HepG2 (cell line): ENCODE results near the gene ABHD1. TPM values are rescaled to one million over a fixed set of nuclear protein-coding genes. Genes with fewer than 3 reads are reported as not detected.

Experiments used
- ARHGAP35 ChIP-seq: sonication (generic); formaldehyde crosslinking; IDR thresholded peaks from 2 replicates; pipeline ENCODE4 v1.9.0; 2022; ENCODE audit warnings: mild to moderate bottlenecking, inconsistent platforms, moderate library complexity, missing genetic modification reagents, borderline replicate concordance
- CBX2 ChIP-seq, 2 experiments: fragments of 200-600 bp in 1 of 2; sonication (generic); formaldehyde crosslinking in 1 of 2; IDR thresholded peaks; 2 replicates each; pipeline versions ENCODE4 v1.7.0 to v1.8.1; 2018 to 2022; ENCODE audit warnings: low read depth in 2 of 2, low read length in 1 of 2, mild to moderate bottlenecking in 1 of 2, missing genetic modification reagents in 1 of 2
- CBX5 ChIP-seq: sonication (generic); formaldehyde crosslinking; IDR thresholded peaks from 2 replicates; pipeline ENCODE4 v1.4.0; 2020; ENCODE audit warnings: missing genetic modification reagents, borderline replicate concordance
- CREM ChIP-seq, 2 experiments: sonication (generic) in 1 of 2; formaldehyde crosslinking in 1 of 2; IDR thresholded peaks; 2 replicates each; pipeline versions ENCODE4 v1.4.0 to v1.6.1; 2016 to 2020; ENCODE audit warnings: antibody characterized with exemption in 1 of 2, mild to moderate bottlenecking in 1 of 2, missing genetic modification reagents in 1 of 2
- FOXA3 ChIP-seq: IDR thresholded peaks from 2 replicates; pipeline ENCODE4 v1.6.1; 2016; ENCODE audit warnings: missing genetic modification reagents, missing compliant biosample characterization
- ISL2 ChIP-seq: sonication (generic); formaldehyde crosslinking; IDR thresholded peaks from 2 replicates; pipeline ENCODE4 v1.5.0; 2020; ENCODE audit warnings: missing genetic modification reagents
- RNF2 ChIP-seq: fragments of 450-650 bp; conservative IDR thresholded peaks from 2 replicates; pipeline ENCODE4 v1.6.1; 2016; ENCODE audit warnings: low read depth
- ZBED4 ChIP-seq: sonication (generic); formaldehyde crosslinking; IDR thresholded peaks from 2 replicates; pipeline ENCODE4 v1.4.0; 2020; ENCODE audit warnings: missing genetic modification reagents, borderline replicate concordance
- polyA plus RNA-seq, 8 experiments: library from polyadenylated mRNA; depleted of rRNA in 3 of 8; stranded (reverse) in 7 of 8; unstranded in 1 of 8; fragments of >200 nt; fragmentation: Illumina TruSeq in 4 of 8; extraction: Trizol in 4 of 8; gene quantifications; 2 replicates each; pipeline versions ENCODE4 v1.2.1 to v1.2.3, GENCODE V29; 2011 to 2016; ENCODE audit warnings: low read depth in 4 of 8, missing spikeins in 1 of 8, mixed read lengths in 1 of 8; ENCODE audit not compliant: insufficient read depth in 1 of 8
- total RNA-seq, 5 experiments: library from RNA; depleted of rRNA; stranded (reverse); fragments of >200 nt; fragmentation: Illumina TruSeq; extraction: Trizol; gene quantifications; 2 replicates each; pipeline ENCODE4 v1.2.3, GENCODE V29; 2016; ENCODE audit warnings: low read depth in 1 of 5
- TF ChIP-seq, protein P1 (sequence below), 2 experiments: sonication (generic) in 1 of 2; formaldehyde crosslinking in 1 of 2; IDR thresholded peaks; 2 replicates each; pipeline versions ENCODE4 v1.6.1 to v1.9.0; 2014 to 2022; ENCODE audit warnings: antibody characterized with exemption in 1 of 2, borderline replicate concordance in 1 of 2, inconsistent platforms in 1 of 2, low read depth in 1 of 2, missing genetic modification reagents in 1 of 2
- TF ChIP-seq, protein P2 (sequence below): sonication (generic); formaldehyde crosslinking; IDR thresholded peaks from 2 replicates; pipeline ENCODE4 v1.4.0; 2020; ENCODE audit warnings: missing genetic modification reagents, mild to moderate bottlenecking, borderline replicate concordance
- TF ChIP-seq, protein P3 (sequence below): sonication (generic); formaldehyde crosslinking; conservative IDR thresholded peaks from 2 replicates; pipeline ENCODE4 v1.4.0; 2020; ENCODE audit warnings: missing genetic modification reagents

The ABHD1 gene
- total and polyA plus RNA-seq, 2 of the 13 experiments (the other 11 are each of a cell fraction or from before 2014, with no cell fraction given), result 0.04 to 0.81 TPM

DNA sequence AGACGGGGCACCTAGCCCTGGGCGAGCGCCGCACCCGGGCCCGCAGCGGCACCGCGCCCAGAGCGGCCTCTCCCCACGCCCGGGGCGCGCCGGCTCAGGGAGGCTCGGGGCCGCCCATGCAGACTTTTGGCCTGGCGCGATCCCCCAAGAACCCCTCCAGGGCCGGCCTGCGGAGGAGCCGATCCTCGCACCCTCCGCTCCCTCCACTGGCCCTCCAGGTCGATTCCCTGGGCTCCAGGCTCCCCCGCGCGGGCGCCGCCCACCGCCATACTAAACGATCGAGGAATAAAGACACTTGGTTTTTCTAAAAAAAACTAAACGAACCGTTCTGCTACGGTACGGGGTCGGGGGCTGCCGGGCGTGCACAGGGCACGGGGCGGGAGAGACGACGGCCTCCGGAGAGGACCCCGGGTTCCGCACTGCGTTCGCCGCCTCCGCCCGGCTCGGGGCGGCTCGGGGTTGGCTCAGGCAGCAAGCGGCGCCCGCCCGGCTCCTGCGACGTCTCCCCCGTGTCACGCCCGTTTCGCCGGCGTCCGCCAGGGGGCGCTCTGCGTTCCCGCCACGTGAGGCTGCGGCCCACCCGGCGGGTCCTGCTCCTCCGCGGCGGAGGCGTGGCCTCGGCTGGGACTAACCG lies 37.4 kb upstream of the ABHD1 start (continued):
- TF ChIP-seq, protein P1, sequence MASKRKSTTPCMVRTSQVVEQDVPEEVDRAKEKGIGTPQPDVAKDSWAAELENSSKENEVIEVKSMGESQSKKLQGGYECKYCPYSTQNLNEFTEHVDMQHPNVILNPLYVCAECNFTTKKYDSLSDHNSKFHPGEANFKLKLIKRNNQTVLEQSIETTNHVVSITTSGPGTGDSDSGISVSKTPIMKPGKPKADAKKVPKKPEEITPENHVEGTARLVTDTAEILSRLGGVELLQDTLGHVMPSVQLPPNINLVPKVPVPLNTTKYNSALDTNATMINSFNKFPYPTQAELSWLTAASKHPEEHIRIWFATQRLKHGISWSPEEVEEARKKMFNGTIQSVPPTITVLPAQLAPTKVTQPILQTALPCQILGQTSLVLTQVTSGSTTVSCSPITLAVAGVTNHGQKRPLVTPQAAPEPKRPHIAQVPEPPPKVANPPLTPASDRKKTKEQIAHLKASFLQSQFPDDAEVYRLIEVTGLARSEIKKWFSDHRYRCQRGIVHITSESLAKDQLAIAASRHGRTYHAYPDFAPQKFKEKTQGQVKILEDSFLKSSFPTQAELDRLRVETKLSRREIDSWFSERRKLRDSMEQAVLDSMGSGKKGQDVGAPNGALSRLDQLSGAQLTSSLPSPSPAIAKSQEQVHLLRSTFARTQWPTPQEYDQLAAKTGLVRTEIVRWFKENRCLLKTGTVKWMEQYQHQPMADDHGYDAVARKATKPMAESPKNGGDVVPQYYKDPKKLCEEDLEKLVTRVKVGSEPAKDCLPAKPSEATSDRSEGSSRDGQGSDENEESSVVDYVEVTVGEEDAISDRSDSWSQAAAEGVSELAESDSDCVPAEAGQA (IDR thresholded peaks at IDR 0.05; ENCODE audit: low read depth), result peak; percentile 7; the same call in 1 of the 2 replicates
- TF ChIP-seq, protein P1 (CRISPR knock-in tag; IDR thresholded peaks at IDR 0.05; ENCODE audit: borderline replicate concordance), result 0 out of 2 replicates have a peak, but pooled peaks have one; percentile 26
- peak; percentile 90 for TF ChIP-seq ZBED4 (CRISPR knock-in tag)
- TF ChIP-seq CREM (IDR thresholded peaks at IDR 0.05), result no peak
- TF ChIP-seq CREM (CRISPR knock-in tag; IDR thresholded peaks at IDR 0.05), result 0 out of 2 replicates have a peak, but pooled peaks have one; percentile 24
- no peak for TF ChIP-seq CBX2 (IDR thresholded peaks at IDR 0.05; ENCODE audit: low read depth, low read length)
- TF ChIP-seq CBX2 (CRISPR knock-in tag; IDR thresholded peaks at IDR 0.05; ENCODE audit: low read depth), result 0 out of 2 replicates have a peak, but pooled peaks have one; percentile 13
- TF ChIP-seq ISL2 (CRISPR knock-in tag), result peak; percentile 72
- peak; percentile 72 for TF ChIP-seq FOXA3 (CRISPR knock-in tag)
- TF ChIP-seq, protein P2, sequence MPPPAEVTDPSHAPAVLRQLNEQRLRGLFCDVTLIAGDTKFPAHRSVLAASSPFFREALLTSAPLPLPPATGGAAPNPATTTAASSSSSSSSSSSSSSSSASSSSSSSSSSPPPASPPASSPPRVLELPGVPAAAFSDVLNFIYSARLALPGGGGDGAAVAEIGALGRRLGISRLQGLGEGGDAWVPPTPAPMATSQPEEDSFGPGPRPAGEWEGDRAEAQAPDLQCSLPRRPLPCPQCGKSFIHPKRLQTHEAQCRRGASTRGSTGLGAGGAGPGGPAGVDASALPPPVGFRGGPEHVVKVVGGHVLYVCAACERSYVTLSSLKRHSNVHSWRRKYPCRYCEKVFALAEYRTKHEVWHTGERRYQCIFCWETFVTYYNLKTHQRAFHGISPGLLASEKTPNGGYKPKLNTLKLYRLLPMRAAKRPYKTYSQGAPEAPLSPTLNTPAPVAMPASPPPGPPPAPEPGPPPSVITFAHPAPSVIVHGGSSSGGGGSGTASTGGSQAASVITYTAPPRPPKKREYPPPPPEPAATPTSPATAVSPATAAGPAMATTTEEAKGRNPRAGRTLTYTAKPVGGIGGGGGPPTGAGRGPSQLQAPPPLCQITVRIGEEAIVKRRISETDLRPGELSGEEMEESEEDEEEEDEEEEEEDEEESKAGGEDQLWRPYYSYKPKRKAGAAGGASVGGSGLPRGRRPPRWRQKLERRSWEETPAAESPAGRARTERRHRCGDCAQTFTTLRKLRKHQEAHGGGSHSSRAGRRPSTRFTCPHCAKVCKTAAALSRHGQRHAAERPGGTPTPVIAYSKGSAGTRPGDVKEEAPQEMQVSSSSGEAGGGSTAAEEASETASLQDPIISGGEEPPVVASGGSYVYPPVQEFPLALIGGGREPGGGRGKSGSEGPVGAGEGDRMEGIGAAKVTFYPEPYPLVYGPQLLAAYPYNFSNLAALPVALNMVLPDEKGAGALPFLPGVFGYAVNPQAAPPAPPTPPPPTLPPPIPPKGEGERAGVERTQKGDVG (CRISPR knock-in tag), result no peak
- peak; percentile 65; the same call in 1 of the 2 replicates for TF ChIP-seq ARHGAP35 (CRISPR knock-in tag)
- TF ChIP-seq, protein P3, sequence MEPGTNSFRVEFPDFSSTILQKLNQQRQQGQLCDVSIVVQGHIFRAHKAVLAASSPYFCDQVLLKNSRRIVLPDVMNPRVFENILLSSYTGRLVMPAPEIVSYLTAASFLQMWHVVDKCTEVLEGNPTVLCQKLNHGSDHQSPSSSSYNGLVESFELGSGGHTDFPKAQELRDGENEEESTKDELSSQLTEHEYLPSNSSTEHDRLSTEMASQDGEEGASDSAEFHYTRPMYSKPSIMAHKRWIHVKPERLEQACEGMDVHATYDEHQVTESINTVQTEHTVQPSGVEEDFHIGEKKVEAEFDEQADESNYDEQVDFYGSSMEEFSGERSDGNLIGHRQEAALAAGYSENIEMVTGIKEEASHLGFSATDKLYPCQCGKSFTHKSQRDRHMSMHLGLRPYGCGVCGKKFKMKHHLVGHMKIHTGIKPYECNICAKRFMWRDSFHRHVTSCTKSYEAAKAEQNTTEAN, result peak; percentile 88; the same call in 1 of the 2 replicates
- peak; percentile 71; the same call in 1 of the 2 replicates for TF ChIP-seq CBX5 (CRISPR knock-in tag)
- 0 out of 2 replicates have a peak, but pooled peaks have one; percentile 59 for TF ChIP-seq RNF2
